GM19328 (cell line): ENCODE measurements around the gene METTL2A.
"Not testable (repeated sequence)": the region's sequence is repeated elsewhere in the genome, so short reads cannot be mapped to it uniquely, and the experiment has no call there.

Experiments
- ATAC-seq: cut with Tn5 transposase; IDR thresholded peaks from one replicate; pipeline ENCODE4 v1.9.1; 2021; ENCODE audit warnings: mild to moderate bottlenecking, moderate library complexity; ENCODE audit not compliant: unreplicated experiment

Gene METTL2A

GRCh38 chr17:62470666-62471379 lies 47.1 kb downstream of the METTL2A start:
- ATAC-seq: not testable (repeated sequence)

- ATAC-seq: not testable (repeated sequence)
Measured at GRCh38 chr17:62471380-62471880, 47.7 kb downstream of the METTL2A start.

GRCh38 chr17:62473030-62473982 lies 49.6 kb downstream of the METTL2A start:
- not testable (repeated sequence) for ATAC-seq

GRCh38 chr17:62477111-62477510 lies 53.4 kb downstream of the METTL2A start:
- ATAC-seq: not testable (repeated sequence)

GRCh38 chr17:62477718-62478408 lies 54.2 kb downstream of the METTL2A start:
- peak; percentile 24 for ATAC-seq

GRCh38 chr17:62478424-62478879 lies 54.8 kb downstream of the METTL2A start, which contains the start of gene TLK2:
Gene TLK2 (plus strand): TSS chr17:62478825. CDS start chr17:62481126, 2,301 bp downstream.
- peak; percentile 69 for ATAC-seq

GRCh38 chr17:62478880-62479638 lies 55.4 kb downstream of the METTL2A start:
- ATAC-seq: peak; percentile 33

- not testable (repeated sequence) for ATAC-seq
Measured at GRCh38 chr17:62479639-62480258, 56.1 kb downstream of the METTL2A start.

GRCh38 chr17:62482553-62482952 lies 58.9 kb downstream of the METTL2A start:
- ATAC-seq: not testable (repeated sequence)

- ATAC-seq: not testable (repeated sequence)
Measured at GRCh38 chr17:62490990-62491389, 67.3 kb downstream of the METTL2A start.

- ATAC-seq: not testable (repeated sequence)
Measured at GRCh38 chr17:62493049-62493655, 69.5 kb downstream of the METTL2A start.

GRCh38 chr17:62494073-62494472 lies 70.4 kb downstream of the METTL2A start:
- not testable (repeated sequence) for ATAC-seq

GRCh38 chr17:62496344-62496743 lies 72.6 kb downstream of the METTL2A start:
- not testable (repeated sequence) for ATAC-seq

- not testable (repeated sequence) for ATAC-seq
Measured at GRCh38 chr17:62498796-62499195, 75.1 kb downstream of the METTL2A start.
